B cell (primary cell): ENCODE data around the gene AK8.

Experiments
- EZH2 ChIP-seq: IDR thresholded peaks from 2 replicates; pipeline ENCODE4 v1.6.1; 2012; ENCODE audit warnings: borderline replicate concordance, low read depth, mild to moderate bottlenecking, moderate library complexity, low read length; ENCODE audit not compliant: insufficient read depth, poor library complexity, severe bottlenecking
- TF ChIP-seq, protein P1 (sequence below): fragments of 200-600 bp; IDR thresholded peaks from one replicate; pipeline ENCODE4 v1.8.0; 2022; ENCODE audit warnings: antibody characterized with exemption, mild to moderate bottlenecking

DNA sequence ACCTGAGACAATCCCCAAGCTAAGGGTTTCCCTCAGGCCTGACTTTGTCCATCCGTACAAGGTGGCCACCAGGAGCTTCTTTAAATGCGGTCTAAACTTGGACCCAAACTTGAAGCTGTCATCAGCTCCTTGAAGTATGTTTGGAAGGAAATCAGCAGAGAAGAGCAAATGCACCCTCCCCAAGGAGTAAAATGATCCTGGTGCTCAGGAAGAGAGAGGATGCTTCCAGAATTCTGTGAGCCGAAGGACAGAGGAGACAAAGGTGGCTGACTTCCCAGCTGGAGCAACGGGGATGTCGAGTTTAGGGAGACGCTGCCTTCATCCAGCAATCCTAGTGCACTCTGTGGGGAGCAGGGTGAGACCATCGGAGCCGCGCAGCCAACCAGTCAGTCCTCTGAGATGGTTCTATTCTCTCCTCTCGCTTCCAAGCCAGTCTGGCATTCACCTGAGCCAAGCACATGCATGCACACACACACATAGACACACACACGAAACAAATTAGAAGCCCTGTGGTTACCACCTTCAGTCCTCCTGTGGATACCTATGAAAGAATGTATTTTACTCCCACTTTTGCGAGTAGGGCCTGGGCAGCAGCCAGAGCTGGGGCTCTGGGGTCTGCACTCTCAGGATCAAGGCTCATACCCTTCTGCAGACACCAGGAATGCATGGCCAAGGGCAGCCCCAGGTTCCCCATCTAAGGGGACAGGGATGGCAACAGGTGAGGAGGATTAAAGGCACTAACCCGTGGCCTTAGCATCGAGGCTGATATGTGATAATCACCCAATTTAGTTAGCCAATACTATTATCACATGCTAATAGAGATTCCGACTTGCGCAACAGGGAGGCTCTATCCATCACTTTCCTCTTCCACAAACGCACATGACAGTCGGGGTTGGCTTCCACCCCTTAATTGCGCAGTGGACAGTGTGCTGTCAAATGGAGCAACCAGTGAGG, 132.1 kb downstream of the AK8 start:
- TF ChIP-seq, protein P1, sequence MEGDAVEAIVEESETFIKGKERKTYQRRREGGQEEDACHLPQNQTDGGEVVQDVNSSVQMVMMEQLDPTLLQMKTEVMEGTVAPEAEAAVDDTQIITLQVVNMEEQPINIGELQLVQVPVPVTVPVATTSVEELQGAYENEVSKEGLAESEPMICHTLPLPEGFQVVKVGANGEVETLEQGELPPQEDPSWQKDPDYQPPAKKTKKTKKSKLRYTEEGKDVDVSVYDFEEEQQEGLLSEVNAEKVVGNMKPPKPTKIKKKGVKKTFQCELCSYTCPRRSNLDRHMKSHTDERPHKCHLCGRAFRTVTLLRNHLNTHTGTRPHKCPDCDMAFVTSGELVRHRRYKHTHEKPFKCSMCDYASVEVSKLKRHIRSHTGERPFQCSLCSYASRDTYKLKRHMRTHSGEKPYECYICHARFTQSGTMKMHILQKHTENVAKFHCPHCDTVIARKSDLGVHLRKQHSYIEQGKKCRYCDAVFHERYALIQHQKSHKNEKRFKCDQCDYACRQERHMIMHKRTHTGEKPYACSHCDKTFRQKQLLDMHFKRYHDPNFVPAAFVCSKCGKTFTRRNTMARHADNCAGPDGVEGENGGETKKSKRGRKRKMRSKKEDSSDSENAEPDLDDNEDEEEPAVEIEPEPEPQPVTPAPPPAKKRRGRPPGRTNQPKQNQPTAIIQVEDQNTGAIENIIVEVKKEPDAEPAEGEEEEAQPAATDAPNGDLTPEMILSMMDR = no peak
- TF ChIP-seq EZH2 = no peak
